HepG2 (cell line): ENCODE measurements around the gene IFT122. TPM values are rescaled to one million over a fixed set of nuclear protein-coding genes. Genes with fewer than 3 reads are reported as not detected.
A peak's percentile ranks its signal among the peaks of the same experiment; 100 is the strongest.

Source experiments
- ERF ChIP-seq: IDR thresholded peaks from 2 replicates; pipeline ENCODE4 v1.6.1; 2018; ENCODE audit warnings: missing biosample characterization, missing genetic modification reagents
- FOXA3 ChIP-seq: IDR thresholded peaks from 2 replicates; pipeline ENCODE4 v1.6.1; 2016; ENCODE audit warnings: missing genetic modification reagents, missing compliant biosample characterization
- GFI1 ChIP-seq: sonication (generic); formaldehyde crosslinking; IDR thresholded peaks from 2 replicates; pipeline ENCODE4 v1.5.0; 2020; ENCODE audit warnings: missing genetic modification reagents, mild to moderate bottlenecking, borderline replicate concordance
- KIAA2018 ChIP-seq: sonication (generic); formaldehyde crosslinking; IDR thresholded peaks from 2 replicates; pipeline ENCODE4 v1.5.0; 2020; ENCODE audit warnings: mild to moderate bottlenecking, missing genetic modification reagents, borderline replicate concordance
- MAFG ChIP-seq: sonication (generic); formaldehyde crosslinking; IDR thresholded peaks from 2 replicates; pipeline ENCODE4 v1.5.1; 2020; ENCODE audit warnings: mild to moderate bottlenecking, missing genetic modification reagents
- MEIS2 ChIP-seq: sonication (generic); formaldehyde crosslinking; IDR thresholded peaks from 2 replicates; pipeline ENCODE4 v1.9.0; 2021; ENCODE audit warnings: mild to moderate bottlenecking, missing genetic modification reagents
- PHF5A ChIP-seq: IDR thresholded peaks from one replicate; pipeline ENCODE4 v1.6.1; 2018; ENCODE audit warnings: low read depth, missing genetic modification reagents; ENCODE audit not compliant: unreplicated experiment
- PRDM4 ChIP-seq: sonication (generic); formaldehyde crosslinking; IDR thresholded peaks from 2 replicates; pipeline ENCODE4 v1.9.0; 2021; ENCODE audit warnings: missing genetic modification reagents, borderline replicate concordance
- RBAK ChIP-seq: sonication (generic); formaldehyde crosslinking; IDR thresholded peaks from 2 replicates; pipeline ENCODE4 v1.5.1; 2020; ENCODE audit warnings: mild to moderate bottlenecking, missing genetic modification reagents
- RBM22 ChIP-seq: fragments of 200-400 bp; formaldehyde crosslinking; optimal IDR thresholded peaks from 2 replicates; pipeline ENCODE3; 2017; ENCODE audit warnings: mild to moderate bottlenecking, low read length, moderate library complexity
- RFX5 ChIP-seq: IDR thresholded peaks from 2 replicates; pipeline ENCODE4 v1.6.1; 2011; ENCODE audit warnings: low read depth, low read length, improper control_type of control experiment
- SMC3 ChIP-seq: IDR thresholded peaks from 2 replicates; pipeline ENCODE4 v1.6.1; 2011; ENCODE audit warnings: low read length, improper control_type of control experiment
- ZC3H13 ChIP-seq: sonication (generic); formaldehyde crosslinking; IDR thresholded peaks from 2 replicates; pipeline ENCODE4 v1.8.1; 2023; ENCODE audit warnings: mild to moderate bottlenecking, missing genetic modification reagents, moderate library complexity
- ZNF138 ChIP-seq: sonication (generic); formaldehyde crosslinking; IDR thresholded peaks from 2 replicates; pipeline ENCODE4 v1.5.0; 2020; ENCODE audit warnings: mild to moderate bottlenecking, low read depth, missing genetic modification reagents
- ZNF354B ChIP-seq: sonication (generic); formaldehyde crosslinking; IDR thresholded peaks from 2 replicates; pipeline ENCODE4 v1.8.0; 2022; ENCODE audit warnings: mild to moderate bottlenecking, missing genetic modification reagents
- ZNF773 ChIP-seq: sonication (generic); formaldehyde crosslinking; IDR thresholded peaks from 2 replicates; pipeline ENCODE4 v1.4.0; 2020; ENCODE audit warnings: missing genetic modification reagents, borderline replicate concordance
- ZNF83 ChIP-seq: sonication (generic); formaldehyde crosslinking; IDR thresholded peaks from 2 replicates; pipeline ENCODE4 v1.4.0; 2020; ENCODE audit warnings: missing genetic modification reagents, mild to moderate bottlenecking, borderline replicate concordance
- polyA plus RNA-seq, 8 experiments: library from polyadenylated mRNA; depleted of rRNA in 3 of 8; stranded (reverse) in 7 of 8; unstranded in 1 of 8; fragments of >200 nt; fragmentation: Illumina TruSeq in 4 of 8; extraction: Trizol in 4 of 8; gene quantifications; 2 replicates each; pipeline versions ENCODE4 v1.2.1 to v1.2.3, GENCODE V29; 2011 to 2016; ENCODE audit warnings: low read depth in 4 of 8, missing spikeins in 1 of 8, mixed read lengths in 1 of 8; ENCODE audit not compliant: insufficient read depth in 1 of 8
- total RNA-seq, 5 experiments: library from RNA; depleted of rRNA; stranded (reverse); fragments of >200 nt; fragmentation: Illumina TruSeq; extraction: Trizol; gene quantifications; 2 replicates each; pipeline ENCODE4 v1.2.3, GENCODE V29; 2016; ENCODE audit warnings: low read depth in 1 of 5

The IFT122 gene
- total and polyA plus RNA-seq, 2 of the 13 experiments (the other 11 are each of a cell fraction or from before 2014, with no cell fraction given): 10.1 to 10.3 TPM

GRCh38 chr3:129490273-129490675 lies 50.2 kb downstream of the IFT122 start (continued):
- TF ChIP-seq KIAA2018 (CRISPR knock-in tag): no peak
- TF ChIP-seq MEIS2: 0 out of 2 replicates have a peak, but pooled peaks have one; percentile 50
- TF ChIP-seq ZC3H13: no peak
- 0 out of 2 replicates have a peak, but pooled peaks have one; percentile 21 for TF ChIP-seq GFI1 (CRISPR knock-in tag)
- 0 out of 2 replicates have a peak, but pooled peaks have one; percentile 31 for TF ChIP-seq MAFG (CRISPR knock-in tag)
- TF ChIP-seq FOXA3 (CRISPR knock-in tag): peak; percentile 24; the same call in 1 of the 2 replicates
- TF ChIP-seq SMC3: peak; percentile 99
- TF ChIP-seq RBM22: no peak
- TF ChIP-seq RBAK (CRISPR knock-in tag): no peak
- no peak for TF ChIP-seq ZNF773
- TF ChIP-seq ZNF354B (CRISPR knock-in tag): no peak
- TF ChIP-seq PRDM4 (CRISPR knock-in tag): no peak
- no peak for TF ChIP-seq RFX5
- peak; percentile 75; the same call in 1 of the 2 replicates for TF ChIP-seq ERF (CRISPR knock-in tag)
- no peak for TF ChIP-seq ZNF138 (CRISPR knock-in tag)
- no peak for TF ChIP-seq ZNF83
- TF ChIP-seq PHF5A (CRISPR knock-in tag): no peak
